Forelimb muscle (tissue), 1 donor: Measurements from ENCODE around the gene SLC13A3. TPM values are rescaled to one million over a fixed set of nuclear protein-coding genes. Genes with fewer than 3 reads are reported as not detected.

ENCODE experiments used
- DNase-seq: peaks from one replicate; pipeline ENCODE4 v3.0.0-alpha.2; 2013; ENCODE audit warnings: low read depth
- polyA plus RNA-seq: library from polyadenylated mRNA; unstranded; fragments of 120-200 nt; gene quantifications from one replicate; pipeline ENCODE4 v1.2.1, GENCODE V29; 2013; ENCODE audit not compliant: insufficient read length

The SLC13A3 gene
- polyA plus RNA-seq, 1 donor, result 3.3 TPM

DNA sequence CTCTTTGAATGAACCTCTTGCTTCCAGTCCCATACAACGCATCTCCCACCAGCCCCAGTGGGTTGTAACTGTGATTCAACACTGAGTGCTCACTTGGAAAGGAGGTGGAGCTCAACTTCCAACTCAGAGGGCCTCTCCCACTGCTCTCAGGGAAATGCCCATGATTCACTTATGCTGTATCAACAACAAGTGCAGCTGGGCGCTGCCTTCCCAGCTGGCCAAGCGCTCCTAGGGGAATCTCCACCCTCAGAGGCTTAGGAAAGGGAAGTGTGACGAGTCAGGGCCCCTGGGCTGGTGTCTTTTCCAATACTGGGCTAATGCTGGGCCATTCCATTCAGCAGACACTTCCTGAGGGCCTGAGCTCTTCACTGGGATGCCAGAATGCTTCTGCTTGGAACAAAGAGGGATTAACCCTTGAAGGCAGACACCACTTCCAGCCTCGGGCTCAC lies 92.7 kb downstream of the SLC13A3 start:
- no peak for DNase-seq

DNA sequence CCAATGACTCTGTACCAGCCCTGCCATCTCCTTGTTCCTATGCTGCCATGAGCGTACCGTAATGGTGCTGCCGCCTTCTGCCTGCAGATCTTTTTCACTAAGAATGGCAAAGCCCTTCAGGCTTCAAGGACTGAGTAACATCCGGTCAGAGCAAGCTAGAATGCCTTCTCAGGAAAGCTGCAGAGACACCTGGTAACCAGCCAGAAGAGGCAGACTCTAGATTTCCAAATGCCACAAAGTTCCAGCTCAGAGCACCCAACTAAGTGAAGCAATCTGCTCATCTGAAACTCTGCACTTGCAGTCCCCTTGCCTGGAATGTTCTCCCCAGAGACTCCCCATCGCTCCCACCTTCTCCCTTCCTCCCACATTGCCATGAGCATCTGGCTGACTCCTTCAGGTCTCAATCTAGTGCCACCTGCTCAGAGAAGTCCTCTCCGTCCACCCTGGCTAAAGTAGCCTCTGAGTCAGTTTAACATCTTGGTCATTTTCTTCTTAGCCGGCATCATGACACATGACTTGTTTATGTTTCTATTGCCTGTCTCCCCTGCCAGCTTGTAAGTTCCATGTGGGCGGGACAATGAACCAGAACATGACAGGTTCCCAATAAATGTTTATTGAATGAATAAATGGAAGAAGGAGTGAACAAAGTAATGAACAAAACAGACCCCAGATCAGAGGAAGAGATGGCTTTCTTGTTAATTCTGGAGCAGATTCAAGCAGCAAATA lies 93.9 kb downstream of the SLC13A3 start:
- DNase-seq, result no peak

DNA sequence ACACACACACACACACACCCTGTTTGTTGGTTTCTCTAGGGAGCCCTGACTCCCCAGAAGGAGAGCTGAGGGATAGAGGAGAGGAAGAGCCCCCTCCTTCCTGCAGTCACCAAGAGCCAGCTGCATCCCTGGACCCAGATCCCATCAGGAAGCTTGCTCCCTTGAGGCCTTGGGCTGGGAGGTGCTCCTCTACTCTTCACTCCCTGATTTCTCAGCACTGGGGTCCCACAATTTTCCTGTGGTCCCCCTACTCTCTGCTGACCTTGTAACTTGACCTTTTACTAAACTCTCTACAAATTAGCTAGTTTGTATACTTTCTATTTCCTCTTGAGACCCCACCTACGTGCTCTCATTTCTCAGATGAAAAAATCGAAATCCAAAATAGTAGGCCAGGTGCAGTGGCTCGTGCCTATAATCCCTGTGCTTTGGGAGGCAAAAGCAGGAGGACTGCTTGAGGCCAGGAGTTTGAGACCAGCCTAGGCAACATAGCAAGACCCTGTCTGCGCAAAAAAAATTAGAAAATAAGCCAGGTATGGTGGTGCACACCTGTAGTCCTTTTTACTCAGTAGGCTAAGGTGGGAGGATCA lies 95.8 kb downstream of the SLC13A3 start:
- no peak for DNase-seq

DNA sequence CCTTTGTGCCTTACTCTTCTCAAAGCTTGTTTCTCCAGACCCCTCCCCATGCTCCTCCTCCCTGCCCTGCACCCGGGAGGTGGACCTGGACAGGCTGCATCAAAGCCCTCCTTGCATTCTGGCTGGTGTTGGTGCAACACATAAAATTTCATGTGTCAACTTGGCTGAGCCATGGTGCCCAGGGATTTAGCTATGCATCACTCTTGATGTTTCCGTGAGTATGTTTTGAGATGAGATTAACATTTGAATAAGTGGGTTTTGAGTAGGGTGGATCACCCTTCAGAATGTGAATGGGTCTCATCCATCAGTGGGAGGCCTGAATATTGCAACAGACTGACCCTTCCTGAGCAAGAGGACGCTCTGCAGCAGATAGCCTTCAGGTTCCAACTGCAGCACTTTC lies 96.4 kb downstream of the SLC13A3 start:
- DNase-seq, result no peak

DNA sequence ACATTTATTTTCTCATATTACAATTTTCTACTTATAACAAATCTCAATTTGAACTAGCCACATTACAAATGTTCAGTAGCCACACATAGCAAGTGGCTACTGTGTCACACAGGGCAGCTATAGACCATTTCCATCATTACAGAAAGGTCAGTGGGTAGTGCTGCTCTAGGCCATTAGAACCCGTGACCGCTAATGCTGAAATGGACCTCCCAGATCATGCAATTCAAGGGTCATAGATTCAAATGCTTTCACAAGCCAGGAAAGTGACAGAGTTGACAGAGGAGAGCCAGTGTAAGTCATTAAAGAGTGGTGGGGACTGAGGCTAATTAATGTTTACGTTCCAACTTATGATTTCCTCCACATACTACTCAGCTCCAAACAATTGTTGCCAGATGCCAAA lies 97.3 kb downstream of the SLC13A3 start:
- no peak for DNase-seq

DNA sequence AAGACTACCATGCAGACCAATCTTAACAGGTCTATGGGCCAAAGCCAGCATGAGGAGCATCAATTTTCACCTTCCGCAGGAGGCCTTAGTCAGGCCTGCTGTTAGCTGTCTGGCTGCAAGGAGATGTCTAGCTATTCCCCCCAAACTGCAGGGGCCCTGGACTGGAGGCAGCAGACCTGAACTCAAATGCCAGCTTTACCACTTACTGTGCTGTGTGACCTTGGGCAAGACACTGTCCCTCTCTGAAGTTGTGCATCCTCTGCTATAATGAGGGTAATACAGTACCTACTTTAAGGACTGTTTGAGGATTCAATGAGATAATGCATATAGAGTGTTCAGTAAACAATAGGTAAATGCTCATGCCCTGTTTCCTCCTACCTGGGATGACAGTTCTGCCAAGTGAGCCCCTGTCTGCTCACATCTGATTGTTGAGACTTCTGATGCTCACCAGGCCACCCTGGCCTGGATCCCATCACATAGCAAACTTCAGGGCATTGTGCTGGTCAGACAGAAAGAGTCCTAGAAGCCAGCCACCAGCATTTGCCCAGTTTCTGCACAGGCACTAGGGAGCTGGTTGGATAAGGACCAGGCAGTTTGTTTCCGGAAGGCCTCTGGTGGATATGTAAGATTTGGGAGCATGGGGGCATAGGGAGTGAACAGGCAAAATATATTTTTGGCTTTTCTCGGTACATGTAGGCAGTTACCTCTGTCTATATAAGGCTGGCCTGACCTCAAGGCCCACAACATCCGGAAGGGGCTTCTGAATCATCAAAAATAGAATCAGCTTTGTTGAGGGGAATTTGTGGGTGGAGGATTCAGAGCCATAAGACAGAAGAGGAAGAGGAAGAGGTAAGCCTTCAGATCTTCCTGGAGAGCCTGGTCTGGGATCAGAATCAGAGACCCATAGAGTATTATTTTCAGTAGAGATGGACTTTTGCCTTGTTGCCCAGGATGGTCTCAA lies 98.5 kb downstream of the SLC13A3 start:
- no peak for DNase-seq

DNA sequence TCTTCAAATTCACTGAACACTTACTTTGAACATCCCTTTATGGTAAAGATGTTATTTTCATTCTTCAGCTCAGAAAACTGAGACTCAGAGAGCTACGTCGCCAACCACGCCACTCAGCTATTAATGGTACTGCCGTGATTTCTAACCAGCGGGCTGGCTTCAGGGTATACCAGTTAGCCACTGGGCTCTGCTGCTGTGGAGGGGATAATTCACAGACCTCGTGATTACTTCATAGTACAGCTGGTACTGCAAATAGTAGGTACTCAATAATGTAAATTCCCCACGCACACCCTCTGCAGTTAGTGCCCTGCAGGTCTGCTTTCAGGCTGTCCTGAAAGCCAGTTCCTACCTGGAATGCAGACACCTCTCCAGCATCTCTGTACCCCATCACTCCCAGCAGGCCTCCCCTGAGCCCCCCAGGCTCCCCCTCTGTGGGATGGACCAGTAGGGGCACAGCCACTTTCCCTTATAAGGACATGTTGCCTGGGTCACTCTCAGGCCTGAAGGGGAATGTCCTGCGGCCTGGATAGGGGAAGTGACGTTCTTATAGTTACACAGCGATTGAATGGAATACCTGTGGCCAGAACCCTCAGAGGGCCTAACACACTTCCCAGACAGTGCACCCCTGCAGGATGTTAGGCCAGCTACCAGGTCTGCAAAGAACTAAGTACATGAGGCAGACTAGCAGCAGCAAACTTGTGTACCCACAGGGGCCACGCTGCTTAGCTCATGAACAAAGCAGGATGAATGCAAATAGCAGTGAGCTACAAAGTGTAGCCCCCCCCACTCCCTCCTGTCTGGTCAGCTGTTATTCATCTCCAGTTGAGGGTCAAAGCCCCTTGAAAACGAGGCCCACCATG lies 99.5 kb downstream of the SLC13A3 start:
- no peak for DNase-seq

DNA sequence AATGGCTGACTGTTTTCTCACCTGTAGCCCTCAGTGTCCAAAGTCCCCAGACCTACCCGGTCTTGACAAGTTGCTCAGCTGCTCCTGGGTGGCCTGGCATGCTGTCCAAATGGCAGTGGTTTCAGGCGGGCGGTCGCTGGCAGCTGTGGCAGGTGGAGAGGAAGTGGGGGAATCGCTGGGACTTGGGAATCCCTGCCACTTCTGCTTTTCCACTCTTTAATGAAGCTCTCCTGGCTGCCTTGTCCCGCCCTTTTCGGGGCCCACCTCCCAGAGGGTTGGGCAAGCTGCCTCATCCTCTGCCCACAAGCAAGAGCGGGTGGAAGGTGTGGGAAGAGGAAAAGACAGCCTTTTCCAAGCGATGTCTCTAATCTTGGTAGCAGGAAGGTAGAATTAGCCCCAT lies 100.8 kb downstream of the SLC13A3 start, which contains the start of gene OCSTAMP:
OCSTAMP (minus strand) TSS at position 194 of the 400 bp plus-strand sequence; CDS start at position 100, 94 bp downstream.
- no peak for DNase-seq

DNA sequence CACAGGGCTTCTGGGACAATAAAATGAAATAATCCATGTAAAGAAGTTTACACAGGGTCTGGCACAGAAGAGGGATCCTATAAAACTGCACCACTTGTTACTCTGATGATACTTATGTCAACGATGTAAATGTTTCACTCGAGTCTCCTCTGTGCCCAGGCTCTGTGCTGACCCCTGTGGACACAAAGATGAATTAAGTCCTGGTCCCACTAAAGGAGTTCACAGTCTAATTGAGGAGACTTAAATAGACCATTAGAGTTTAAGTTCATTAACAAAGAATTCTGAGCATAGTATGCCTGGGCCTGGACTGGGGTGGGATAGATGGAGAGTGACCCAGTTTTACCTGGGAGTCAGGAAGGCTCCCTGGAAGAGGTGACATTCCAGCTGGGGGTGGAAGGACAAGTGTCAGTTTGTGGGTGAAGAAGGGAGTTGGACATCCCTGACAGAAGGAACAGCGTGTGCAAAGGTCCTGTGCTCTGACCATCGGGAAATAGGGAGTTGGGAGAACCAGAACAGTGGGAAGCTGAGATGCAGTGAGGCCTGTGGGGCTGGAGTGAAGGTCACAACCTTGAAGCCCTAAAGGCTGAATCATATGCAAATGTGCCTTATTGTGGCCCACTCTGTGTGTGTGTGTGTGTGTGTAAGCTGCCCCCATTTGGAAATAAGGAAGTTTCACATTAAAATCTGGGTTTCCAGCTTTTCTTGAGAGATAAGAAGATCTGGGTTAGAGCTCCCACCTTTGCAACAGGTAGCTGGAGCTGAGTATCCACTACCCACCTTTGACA lies 101.9 kb downstream of the SLC13A3 start:
- no peak for DNase-seq

DNA sequence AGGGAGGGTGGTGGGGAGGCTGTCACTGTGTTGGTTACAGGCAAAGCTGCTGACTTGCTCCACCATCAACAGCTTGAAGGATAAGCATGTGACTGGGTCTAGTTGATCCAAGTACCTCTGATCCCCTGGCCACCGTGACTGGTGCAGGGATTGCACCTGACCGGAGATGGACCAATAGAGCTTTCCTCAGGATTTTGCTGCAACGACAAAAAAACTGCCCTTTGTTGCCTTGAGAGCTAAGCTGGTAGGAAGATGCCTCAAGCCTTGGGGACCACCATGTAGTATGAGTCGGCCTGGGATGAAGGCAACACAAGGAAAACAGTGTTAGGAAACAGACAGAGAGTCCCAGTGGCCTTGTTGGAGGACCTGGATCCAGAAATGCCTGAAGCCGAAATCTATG lies 102.6 kb downstream of the SLC13A3 start:
- DNase-seq, result no peak

DNA sequence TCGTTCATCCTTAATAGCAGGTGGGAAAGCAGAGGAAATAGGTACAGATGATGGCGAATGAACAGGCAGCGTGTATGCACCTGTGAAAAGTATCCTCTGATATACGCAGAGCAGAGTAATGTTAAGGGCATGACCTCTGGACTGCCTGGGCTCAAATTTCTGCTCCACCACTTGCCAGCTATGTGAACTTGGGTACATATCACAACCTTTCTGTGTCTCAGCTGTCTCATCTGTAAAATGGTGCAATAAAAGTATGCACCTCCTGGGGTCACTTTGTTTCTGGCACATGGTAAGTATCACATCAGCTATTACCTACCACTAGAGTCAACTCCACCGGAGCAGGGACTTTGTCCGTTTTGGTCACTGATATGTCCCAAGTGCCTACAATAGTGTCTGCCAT lies 103.3 kb downstream of the SLC13A3 start:
- no peak for DNase-seq

DNA sequence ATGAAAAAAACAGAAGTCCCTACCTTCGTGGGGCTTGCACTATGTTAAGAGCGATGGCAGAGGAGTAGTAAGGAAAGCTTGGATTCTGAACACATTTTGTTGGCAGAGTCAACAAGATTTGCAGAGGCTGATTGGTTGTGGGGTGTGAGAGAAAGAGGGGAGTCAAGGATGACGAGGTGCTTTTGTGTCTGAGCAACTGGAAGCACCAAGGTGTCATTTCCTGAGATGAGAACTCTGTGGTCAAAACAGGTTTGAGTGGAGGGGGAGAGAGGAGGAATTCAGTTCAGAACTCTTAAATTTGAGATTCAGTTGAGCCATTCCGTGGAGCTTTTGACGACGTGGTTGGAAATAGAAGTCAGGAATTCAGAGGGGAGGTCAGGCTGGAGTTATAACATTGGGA lies 104.3 kb downstream of the SLC13A3 start:
- no peak for DNase-seq

DNA sequence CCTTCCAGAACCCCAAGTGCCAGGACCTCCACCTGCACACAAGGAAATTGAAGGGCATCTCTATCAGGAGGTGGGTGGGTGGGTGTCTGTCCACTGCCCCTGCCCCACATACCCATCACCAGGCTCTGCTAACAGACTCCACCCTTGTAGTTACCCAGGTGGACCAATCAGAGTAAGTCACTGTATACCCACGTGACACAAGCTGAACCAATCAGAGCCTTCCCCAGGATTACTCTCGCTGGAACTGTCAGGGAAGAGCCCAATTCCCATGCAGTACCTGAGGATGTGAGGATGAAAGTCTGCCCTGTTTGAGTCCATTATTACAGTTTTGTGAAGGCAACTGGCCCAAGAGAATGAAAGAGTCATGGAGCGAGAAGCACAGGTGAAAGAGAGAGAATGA lies 105.0 kb downstream of the SLC13A3 start:
- no peak for DNase-seq

DNA sequence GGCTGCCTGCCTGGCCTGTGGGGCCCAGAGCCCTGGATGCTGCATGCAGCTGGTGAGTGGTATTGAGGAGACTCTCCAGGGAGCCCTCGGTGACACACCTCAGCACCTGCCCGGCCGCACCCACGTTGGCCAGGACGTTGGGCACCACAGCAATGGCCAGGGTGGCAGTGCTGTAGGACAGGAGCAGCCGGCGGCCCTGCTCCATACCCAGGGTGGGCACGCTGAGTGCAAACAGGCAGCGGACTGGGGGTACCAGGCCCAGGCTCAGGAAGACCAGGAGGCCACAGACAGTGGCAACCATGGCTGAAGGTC lies 105.5 kb downstream of the SLC13A3 start:
- no peak for DNase-seq

DNA sequence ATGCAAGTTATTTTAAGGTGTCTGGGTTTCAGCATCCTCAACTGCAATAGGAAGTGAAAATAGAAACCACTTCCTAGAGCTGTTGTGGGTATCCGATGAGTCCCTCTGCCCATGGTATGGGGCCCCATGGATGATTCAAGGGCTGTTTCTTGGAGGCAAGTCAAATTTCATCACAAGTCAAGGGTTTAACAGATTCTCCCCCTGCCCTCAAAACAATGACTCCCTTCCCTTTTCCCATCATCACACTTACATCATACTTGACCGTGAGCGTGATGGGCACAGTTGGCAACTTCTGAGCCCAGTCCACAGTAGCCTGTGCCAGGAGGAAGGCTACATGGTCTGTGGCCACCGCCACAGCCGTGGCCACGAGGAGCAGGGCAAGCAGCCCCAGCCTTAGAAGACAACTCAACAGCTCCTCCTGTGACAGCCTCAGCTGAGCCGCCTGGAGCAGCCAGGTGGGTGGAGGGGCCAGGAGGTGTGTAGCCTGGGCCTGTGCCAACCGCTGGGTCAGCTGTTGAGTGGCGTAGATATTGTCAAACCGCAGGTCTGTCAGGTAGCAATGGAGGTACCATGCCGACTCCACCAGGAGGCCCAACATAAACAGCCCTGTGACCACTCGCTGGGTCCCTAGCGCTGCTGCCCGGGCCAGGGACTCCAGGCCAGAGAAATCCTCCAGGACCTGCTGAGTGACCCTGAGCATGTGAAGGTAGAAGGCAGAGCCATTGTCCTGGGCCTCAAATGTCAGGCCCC lies 106.0 kb downstream of the SLC13A3 start:
- no peak for DNase-seq

DNA sequence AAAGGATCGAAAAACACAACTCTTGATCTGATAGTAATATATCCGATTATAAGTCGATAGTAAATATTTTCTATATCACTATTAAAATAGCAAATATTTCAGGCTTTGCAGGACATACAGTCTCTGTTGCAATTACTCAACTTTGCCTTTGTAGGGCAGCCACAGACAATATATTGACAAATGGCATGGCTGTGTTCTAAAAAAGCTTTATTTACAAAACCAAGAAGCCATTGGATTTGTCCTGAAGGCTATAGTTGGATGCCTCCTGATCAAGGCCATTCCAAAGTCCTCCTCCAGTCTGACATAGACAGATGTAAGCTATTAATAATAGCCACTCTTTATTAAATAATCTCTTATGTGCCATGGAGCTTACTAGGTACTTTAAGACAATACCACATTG lies 106.7 kb downstream of the SLC13A3 start:
- no peak for DNase-seq

DNA sequence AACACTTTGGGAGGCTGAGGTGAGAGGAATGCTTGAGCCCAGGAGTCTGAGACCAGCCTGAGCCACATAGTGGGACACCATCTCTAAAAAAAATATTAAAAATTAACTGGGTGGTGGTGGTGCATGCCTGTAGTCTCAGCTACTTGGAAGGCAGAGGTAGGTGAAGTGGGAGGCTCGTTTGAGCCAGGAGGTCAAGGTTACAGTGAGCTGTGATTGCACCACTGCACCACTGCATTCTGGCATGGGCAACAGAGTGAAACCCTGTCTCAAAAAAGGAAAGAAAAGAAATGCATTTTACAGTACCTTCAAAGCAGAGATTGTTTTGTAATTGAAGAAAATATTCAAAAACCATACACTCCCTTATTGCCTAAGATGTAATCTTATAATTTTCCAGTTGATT lies 107.3 kb downstream of the SLC13A3 start:
- DNase-seq, result no peak

DNA sequence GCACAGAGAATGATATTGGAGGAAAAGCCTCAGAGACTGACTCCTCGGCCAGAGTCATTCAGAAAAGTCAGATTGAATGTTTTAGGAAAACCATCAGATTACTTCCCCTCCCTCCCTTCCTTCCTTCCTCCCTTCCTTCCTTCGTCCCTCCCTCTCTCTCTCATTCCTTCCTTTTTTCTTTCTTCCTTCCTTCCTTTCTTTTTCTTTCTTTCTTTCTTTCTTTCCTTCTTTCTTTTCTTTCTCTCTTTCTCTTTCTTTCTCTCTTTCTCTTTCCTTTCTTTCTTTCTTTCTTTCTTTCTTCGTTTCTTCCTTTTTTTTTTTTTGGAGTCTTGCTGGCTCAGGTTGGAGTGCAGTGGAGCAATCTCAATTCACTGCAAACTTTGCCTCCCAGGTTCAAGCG lies 108.2 kb downstream of the SLC13A3 start:
- DNase-seq, result no peak

DNA sequence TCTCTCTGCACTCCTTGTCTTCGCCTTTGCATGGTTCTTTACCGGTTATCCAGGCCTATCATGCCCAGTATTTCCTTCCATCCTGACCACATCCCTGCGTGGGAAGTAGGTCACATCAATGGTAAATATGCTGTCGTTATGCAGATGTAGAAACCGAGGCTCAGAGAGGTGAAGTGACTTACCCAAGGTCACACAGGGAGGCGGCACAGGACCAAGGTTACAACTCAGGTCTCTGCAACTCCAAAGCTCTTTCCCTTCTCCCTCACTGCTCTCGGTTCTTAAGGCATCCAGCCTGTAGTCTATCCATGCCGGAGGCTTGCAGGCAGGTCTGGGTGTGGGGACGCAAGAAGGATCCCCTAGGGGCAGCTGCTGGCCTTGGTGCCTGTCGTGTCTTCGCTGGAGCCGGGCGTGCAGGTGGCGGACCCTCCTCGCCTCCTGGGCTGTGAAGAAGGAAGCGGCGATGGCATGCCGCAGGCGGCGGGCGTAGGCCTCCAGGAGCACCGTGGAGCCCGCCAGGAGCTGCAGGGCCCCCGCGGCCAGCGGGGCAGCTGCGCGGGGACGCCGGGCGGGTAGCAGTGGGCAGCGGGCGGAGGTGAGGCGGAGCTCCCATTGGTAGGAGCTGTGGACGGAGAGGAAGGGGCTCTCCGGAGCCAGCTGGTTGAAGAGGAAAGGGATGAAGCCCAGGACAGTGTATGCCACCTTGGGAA lies 109.9 kb downstream of the SLC13A3 start:
- no peak for DNase-seq
